Central memory CD4-positive, alpha-beta T cell (primary cell): ENCODE data around the gene RPLP2.

Experiments used
- DNase-seq: peaks from one replicate; pipeline ENCODE4 v3.0.0; 2022

RPLP2 gene

DNA sequence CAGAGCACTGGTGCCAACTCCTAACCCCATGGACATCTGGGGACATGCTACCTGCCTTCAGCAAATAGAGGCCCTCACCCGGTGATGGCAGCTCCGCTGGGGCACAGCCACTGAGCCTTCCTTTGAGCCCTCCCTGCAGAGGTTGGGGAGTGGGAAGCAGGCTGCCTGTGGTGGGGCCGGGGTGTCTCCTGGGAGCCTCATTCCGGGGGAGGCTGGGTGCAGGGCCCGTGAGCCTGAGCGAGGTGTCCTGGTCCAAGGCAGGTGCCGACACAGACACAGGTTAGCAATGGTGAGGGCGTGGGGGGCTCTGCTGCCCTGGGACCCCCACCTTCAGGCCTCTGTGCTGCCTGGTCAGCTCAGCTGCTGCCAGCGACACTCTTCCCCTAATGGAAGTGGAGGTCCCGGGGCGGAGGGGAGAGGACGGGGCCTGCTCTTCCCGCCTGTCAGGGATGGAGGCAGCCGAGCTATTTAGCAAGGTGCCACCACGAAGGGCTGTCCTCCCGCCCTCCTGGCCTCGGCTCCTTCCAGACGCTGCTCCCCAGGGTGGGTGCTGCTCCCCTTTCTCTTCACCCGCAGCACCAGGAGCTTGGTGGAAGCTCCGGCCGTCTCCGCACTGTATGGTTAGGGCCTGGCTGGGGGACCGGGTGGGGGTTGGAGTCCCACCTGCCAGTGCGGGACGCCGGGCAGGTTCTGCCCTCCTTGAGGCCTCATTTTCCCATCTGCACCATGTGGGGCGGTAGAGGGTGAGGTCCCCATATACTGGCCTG lies 44.1 kb downstream of the RPLP2 start:
- DNase-seq: no peak

DNA sequence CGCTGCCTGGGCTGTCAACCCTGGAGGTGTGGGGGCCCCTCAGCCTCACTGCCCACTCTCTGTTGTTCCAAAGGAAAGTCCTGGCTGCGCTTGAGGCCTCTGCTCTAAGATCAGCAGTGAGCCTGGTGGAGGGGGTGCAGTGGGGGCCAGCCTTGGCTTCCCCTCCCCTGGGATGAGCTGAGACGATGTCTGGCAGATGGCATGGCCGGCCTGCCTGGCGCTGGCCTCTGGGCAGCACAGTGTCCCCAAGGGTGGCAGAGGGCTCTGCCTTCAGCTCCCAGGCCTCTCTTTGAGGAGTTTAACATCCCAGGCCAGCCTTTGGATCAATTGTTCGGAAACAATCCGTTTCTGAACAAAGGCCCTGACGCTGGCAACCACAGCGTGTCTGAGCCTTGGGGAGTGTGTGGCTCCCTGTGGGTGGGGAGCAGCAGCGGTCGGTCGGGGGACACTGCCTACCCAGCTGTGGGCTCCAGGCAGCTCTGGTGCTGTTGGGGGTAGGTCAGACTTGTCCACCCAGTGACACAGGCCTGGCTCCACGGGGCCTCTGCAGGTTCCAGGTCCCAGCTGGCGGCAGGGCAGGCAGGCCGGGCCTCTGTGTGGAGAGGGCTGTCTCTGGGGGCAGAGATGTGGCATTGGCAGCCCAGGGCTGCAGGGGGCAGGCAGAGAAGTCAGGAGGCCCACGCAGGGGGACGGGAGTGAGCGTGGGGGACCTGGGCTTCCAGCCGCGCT lies 45.0 kb downstream of the RPLP2 start:
- no peak for DNase-seq

DNA sequence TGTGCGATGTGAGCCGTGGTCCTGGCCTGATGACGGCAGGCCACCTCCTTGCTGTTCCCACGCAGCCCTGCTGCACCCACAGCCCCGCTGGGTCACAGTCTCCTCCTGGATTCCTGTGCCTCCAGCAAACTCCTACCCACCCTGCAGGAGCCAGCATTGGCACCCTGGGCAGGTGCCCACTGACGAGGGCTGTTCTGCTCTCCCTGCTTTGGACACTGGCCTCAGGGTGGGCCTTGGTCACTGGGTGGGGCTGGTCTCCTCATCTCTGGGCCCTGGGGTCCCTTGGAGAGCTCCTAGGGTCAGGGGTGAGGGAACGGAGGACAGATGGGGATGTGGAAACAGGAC lies 45.5 kb downstream of the RPLP2 start:
- no peak for DNase-seq

DNA sequence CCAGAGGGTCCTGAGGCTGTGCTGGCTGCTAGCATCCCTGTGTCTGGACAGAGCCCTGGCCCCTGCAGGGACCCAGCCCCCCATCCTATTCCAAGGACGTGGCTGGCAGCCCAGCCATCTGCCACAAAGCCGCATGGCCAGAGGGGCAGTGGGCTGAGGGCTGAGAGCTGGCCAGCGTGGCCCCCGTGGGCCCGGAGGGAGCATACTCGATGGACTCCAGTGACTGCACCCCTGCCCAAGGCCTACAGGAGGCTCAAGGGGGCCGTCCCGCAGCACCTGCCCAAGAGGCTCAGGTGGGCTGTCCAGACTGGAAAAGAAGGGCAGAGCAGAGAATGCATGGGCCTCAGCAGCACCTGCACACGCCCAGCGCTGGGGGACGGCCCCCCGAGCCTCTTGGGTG lies 46.0 kb downstream of the RPLP2 start:
- no peak for DNase-seq

DNA sequence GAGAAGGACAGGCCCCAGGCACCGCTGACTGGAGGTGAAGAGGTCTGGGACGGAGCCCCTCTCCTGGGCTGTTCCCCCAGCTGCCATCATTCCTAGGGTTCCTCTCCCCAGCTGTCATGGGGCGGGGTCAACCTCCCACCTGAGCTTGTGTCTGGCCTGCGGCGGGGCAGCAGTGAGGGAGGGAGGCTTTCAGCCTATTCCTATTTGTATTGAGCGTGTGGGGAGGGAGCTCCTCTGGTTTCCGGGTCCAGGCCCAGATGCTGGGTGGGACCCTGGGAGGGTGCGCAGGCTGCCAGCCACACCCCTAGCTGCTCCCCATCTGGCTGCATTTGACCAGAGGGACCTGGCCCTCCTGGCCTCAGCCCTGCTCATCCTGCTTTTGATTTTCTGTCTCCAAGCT lies 46.6 kb downstream of the RPLP2 start:
- no peak for DNase-seq

DNA sequence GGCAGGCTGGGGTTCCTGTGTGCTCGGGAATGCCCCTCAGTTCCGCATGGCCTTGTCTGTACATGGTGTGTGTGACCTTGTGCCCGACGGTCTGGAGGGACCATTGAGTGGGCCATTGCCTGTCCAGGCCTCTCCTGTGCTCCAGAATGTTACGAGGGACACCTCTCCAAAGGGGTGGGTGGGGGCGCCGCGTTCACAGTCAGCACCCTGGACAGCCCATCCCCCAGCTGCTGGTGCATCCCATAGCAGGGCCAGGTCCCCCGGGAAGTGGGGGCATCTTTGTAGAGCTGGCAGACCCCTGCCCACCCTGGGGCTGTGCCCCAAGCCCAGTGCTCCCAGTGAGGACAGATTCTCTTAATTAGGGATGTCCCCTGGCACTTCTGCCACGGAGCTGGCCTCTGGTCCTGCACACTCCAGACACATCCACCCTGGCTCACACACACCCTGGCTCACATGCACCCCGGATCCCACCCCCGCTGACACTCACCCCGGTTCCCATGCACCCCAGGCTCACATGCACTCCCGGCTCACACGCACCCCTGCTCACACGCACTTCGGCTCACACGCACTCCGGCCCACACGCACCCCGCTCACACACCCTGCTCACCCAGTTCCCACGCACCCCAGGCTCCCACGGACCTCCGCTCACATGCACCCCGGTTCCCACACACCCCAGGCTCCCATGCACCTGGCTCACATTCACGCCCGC lies 48.4 kb downstream of the RPLP2 start:
- no peak for DNase-seq

DNA sequence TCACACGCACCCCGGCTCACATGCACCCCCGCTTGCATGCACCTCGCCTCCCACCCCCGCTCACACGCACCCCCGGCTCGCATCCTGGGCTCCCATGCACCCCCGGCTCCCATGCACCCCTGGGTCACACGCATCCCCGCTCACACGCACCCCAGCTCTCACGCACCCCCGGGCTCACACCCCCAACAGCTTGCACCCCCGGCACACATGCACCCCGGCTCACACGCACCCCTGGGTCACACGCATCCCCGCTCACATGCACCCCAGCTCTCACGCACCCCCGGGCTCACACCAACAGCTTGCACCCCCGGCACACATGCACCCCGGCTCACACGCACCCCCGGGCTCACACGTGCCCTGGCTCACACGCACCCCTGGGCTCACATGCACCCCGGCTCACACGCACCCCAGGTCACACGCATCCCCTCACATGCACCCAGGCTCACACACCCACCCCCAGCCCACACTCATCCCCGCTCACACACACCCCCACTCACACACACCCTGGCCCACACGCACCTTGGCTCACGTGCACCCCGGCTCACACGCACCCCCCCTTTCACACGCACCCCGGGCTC lies 49.1 kb downstream of the RPLP2 start:
- DNase-seq: no peak

DNA sequence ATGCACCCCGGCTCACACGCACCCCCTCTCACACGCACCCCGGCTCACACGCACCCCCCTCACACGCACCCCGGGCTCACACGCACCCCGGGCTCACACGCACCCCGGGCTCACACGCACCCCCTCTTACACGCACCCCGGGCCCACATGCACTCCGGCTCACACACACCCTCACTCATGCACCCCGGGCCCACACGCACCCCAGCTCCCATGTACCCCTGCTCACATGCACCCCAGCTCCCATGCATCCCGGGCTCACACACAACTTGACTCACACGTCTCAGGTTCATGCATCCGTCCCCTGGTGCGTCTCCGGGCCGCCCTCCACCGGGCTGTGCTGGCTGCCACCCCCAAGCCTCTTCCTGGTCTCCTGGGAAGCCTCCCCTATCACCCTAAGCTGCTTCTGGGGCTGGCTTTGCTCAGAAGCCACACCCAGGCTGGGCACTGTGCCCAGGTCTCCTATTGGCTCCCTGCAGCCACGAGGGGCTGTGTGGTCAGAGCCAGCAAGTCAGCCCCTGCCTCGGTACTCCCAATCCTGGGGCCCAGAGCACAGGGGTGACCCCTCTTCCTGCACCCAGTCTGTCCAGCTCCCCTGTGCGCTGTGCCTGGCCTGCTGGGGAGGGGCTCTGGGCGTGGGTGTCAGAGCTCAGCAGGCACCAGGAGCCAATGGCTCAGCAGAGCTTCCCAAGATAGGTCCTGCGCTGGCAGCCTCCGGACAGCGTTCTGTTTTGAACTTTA lies 49.8 kb downstream of the RPLP2 start:
- DNase-seq: no peak

DNA sequence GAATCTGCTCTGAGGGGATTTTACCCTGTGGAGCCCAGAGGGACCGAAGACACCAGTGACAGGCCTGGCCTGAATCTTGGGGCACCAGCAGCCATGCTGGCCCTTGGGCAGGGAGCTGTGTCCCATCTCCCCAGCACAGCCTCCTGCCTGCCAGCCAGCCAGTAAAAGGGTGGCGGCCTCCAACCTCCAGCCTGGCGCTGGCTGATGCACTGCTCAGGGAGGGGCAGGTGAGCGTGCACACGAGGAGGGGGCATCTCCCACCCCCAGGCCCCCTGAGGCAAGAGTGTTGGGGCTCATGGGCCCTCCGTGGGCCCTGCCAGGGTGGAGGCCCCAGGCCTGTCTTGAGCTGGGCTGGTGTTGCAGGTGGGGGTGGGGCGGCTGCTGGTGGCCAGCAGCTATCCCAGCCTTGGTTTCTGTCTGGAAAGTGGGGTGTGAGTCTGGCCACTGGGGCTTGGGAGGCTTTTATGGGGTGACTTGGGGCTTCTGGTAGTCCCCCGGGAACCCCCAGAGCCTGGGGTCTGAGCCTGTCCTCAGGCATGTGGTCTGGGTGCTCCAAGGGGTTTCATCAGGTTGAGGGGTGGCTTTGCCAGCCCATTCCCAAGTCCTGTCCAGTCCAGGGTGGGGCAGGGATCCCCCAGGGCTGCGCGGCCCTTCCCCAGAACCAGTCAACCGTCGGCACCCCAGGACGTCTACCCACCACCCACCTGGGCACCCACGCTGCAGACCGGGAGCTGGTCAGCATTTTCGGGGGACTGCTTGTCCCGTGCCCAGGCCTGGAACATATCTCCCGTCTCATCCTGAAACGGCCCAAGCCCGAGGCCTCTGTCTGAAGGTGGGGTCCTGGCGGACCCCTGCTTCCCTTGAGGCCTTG lies 50.7 kb downstream of the RPLP2 start:
- DNase-seq: no peak

DNA sequence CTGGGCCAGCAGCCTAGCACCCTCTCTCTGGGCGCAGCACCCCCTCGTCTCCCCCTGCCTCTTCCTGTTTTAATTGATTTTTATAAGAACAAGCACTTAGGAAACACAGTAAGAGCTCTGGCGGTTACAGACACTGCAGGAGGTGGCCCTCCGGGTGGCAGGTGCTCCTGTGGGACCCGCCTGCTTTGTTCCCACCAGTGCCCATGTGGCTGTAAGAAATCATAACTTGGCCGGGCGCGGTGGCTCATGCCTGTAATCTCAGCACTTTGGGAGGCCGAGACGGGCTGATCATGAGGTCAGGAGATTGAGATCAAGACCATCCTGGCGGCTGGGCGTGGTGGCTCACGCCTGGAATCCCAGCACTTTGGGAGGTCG lies 51.3 kb downstream of the RPLP2 start:
- no peak for DNase-seq

DNA sequence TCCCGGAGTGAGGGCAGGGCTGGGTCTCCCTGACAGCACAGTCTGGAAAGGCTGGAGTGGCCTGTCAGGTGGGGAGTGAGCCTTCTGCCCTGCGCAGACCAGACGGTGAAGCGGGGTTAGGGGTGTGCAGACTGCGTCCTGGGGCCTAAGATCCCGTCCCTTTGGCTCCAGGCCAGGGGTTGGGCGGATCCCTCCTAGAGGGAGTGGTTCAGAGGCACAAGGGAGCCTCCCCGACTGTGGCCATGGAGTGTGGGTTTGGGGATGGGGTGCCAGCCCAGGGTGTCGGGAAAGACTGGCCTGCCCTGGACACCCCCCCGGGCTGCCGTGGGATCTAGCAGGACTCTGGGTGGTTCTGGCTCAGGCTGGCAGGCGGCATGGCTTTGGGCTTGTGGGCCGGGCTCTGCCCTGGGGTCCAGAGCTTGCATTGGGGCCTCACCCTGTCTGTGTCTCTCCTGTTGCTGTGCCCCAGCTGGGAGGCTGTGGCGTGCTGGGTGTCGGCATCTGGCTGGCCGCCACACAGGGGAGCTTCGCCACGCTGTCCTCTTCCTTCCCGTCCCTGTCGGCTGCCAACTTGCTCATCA lies 52.4 kb downstream of the RPLP2 start:
- no peak for DNase-seq
